Peyer's patch (tissue), 4 donors: Measurements from ENCODE around the gene RWDD1. TPM values are rescaled to one million over a fixed set of nuclear protein-coding genes. Genes with fewer than 3 reads are reported as not detected.

Source experiments
- DNase-seq, 3 donors: peaks; one replicate each; pipeline ENCODE4 v3.0.0-alpha.2; 2017 to 2019
- H3K27ac ChIP-seq, 4 donors: fragments of 200-600 bp; sonication (generic); one replicate each; pipeline ENCODE4 v1.5.1; 2016 to 2019
- H3K27me3 ChIP-seq, 2 donors: fragments of 200-600 bp; sonication (generic); one replicate each; pipeline ENCODE4 v1.5.1; 2019
- H3K36me3 ChIP-seq, 3 donors: fragments of 200-600 bp; sonication (generic); one replicate each; pipeline ENCODE4 v1.5.1; 2016 to 2019
- H3K4me1 ChIP-seq, 4 donors: fragments of 200-600 bp; sonication (generic); one replicate each; pipeline ENCODE4 v1.5.1; 2016 to 2019
- H3K4me3 ChIP-seq, 4 donors: fragments of 200-600 bp; sonication (generic); 1 replicate in 3 of 4; 2 replicates in 1 of 4; pipeline ENCODE4 v1.5.1; 2016 to 2019; ENCODE audit warnings: mild to moderate bottlenecking in 1 of 4
- H3K9me3 ChIP-seq, 4 donors: fragments of 200-600 bp; sonication (generic); one replicate each; pipeline ENCODE4 v1.5.1; 2016 to 2019; ENCODE audit warnings: mild to moderate bottlenecking in 1 of 4
- CTCF ChIP-seq, 6 experiments: fragments of 450-650 bp in 4 of 6; fragments of 200-600 bp in 2 of 6; sonication (generic) in 1 of 6; IDR thresholded peaks; one replicate each; pipeline ENCODE4 v1.5.1; 2017 to 2019; ENCODE audit warnings: antibody characterized with exemption in 6 of 6, mild to moderate bottlenecking in 3 of 6, moderate library complexity in 1 of 6
- POLR2A ChIP-seq, 2 donors: fragments of 450-650 bp; IDR thresholded peaks; one replicate each; pipeline ENCODE4 v1.5.1; 2017; ENCODE audit warnings: antibody characterized with exemption in 2 of 2, mild to moderate bottlenecking in 2 of 2, moderate library complexity in 2 of 2
- total RNA-seq, 4 donors: library from RNA; depleted of rRNA; stranded (reverse); fragments of >200 nt; gene quantifications; one replicate each; pipeline ENCODE4 v1.1.0, GENCODE V29; 2016

Gene RWDD1
- total RNA-seq, 4 donors from 2014 or later, result 13.3 to 40.4 (median 22.4) TPM

- no peaks in the 10 kb centered on the region for H3K9me3 ChIP-seq
- no peaks in the 10 kb centered on the region for H3K36me3 ChIP-seq
- no peak overlapping the region for H3K4me3 ChIP-seq
- TF ChIP-seq POLR2A (IDR thresholded peaks at IDR 0.05) (no peak), CTCF (IDR thresholded peaks at IDR 0.05) (peak; percentile 25 to 78 (median 62))
- no peaks in the 10 kb centered on the region for H3K4me1 ChIP-seq
- no peak for DNase-seq
- no peaks in the 10 kb centered on the region for H3K27me3 ChIP-seq
- no peak overlapping the region for H3K27ac ChIP-seq
These were observed 35.1 kb upstream of the RWDD1 start for GRCh38 chr6:116536216-116536621.

DNA sequence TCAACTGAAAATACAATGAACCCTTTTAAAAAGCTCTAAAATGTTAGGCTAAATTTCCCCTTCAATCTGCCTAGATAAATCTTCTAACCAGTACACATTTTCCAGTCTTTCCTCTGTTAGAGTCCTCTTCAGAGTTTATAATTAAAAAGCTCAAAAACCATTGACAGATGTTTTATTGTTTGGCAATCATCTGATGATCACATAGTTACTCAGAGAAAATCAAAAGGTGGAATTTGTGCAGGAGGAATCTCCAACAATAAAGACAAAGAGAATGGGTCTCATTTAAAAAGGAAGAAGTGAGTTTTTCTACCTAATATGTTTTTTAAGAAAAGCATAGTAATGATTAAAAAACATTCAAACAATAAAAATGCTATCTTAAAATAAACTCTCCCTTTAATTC lies 28.9 kb upstream of the RWDD1 start:
- Histone ChIP-seq H3K36me3 (no peaks in the 10 kb centered on the region), H3K4me1 (no peaks in the 10 kb centered on the region), H3K27ac (no peak overlapping the region), H3K27me3 (no peaks in the 10 kb centered on the region), H3K4me3 (no peak overlapping the region), H3K9me3 (no peaks in the 10 kb centered on the region)
- no peak for DNase-seq
- TF ChIP-seq POLR2A (IDR thresholded peaks at IDR 0.05) (no peak), CTCF (IDR thresholded peaks at IDR 0.05) (no peak)

GRCh38 chr6:116543149-116543548 lies 28.2 kb upstream of the RWDD1 start:
- H3K36me3 ChIP-seq, result no peaks in the 10 kb centered on the region
- no peak overlapping the region for H3K4me3 ChIP-seq
- H3K4me1 ChIP-seq, result no peaks in the 10 kb centered on the region
- no peak for DNase-seq
- H3K27me3 ChIP-seq, result no peaks in the 10 kb centered on the region
- no peaks in the 10 kb centered on the region for H3K9me3 ChIP-seq
- no peak for TF ChIP-seq POLR2A (IDR thresholded peaks at IDR 0.05)
- TF ChIP-seq CTCF (IDR thresholded peaks at IDR 0.05), result no peak
- H3K27ac ChIP-seq, result no peak overlapping the region

- Histone ChIP-seq H3K27me3 (no peaks in the 10 kb centered on the region), H3K4me1 (no peaks in the 10 kb centered on the region), H3K36me3 (no peaks in the 10 kb centered on the region), H3K9me3 (no peaks in the 10 kb centered on the region), H3K4me3 (no peak within 1 kb of the TSS), H3K27ac (no peak within 1 kb of the TSS)
- DNase-seq, result no peak
- TF ChIP-seq CTCF (IDR thresholded peaks at IDR 0.05) (no peak), POLR2A (IDR thresholded peaks at IDR 0.05) (no peak)
These were observed 25.7 kb upstream of the RWDD1 start, which contains the start of gene TRAPPC3L for GRCh38 chr6:116545651-116546050. Gene TRAPPC3L, minus strand, starts transcription at chr6:116545684. Its CDS starts 170 bp downstream, at chr6:116545514.

DNA sequence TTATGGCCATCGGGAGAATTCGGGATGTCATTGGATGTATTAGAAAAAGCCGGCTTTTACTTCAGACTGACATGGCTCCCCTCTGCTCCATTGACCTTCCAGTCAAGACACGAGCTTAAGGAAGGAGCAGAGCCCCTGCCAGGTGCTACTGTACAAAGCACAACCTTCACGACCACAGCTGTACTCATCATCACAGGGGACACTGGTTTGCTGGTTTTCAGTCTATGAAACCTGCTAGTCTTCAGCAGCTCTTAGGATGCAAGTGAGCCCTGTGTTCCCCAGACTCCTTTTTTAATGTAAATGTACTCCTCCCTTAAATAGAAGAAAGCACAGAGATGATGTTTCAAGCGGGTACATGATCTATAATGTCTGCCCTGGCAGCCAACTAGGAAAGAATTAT lies 23.9 kb upstream of the RWDD1 start:
- Histone ChIP-seq H3K4me1 (no peaks in the 10 kb centered on the region), H3K36me3 (no peaks in the 10 kb centered on the region), H3K9me3 (no peaks in the 10 kb centered on the region), H3K4me3 (no peak overlapping the region), H3K27me3 (no peaks in the 10 kb centered on the region), H3K27ac (no peak overlapping the region)
- no peak for TF ChIP-seq CTCF (IDR thresholded peaks at IDR 0.05)
- TF ChIP-seq POLR2A (IDR thresholded peaks at IDR 0.05), result no peak
- DNase-seq, result no peak

- H3K4me1 ChIP-seq, result no peaks in the 10 kb centered on the region
- no peaks in the 10 kb centered on the region for H3K9me3 ChIP-seq
- no peak overlapping the region for H3K4me3 ChIP-seq
- DNase-seq, result no peak
- TF ChIP-seq CTCF (IDR thresholded peaks at IDR 0.05) (no peak), POLR2A (IDR thresholded peaks at IDR 0.05) (no peak)
- no peaks in the 10 kb centered on the region for H3K36me3 ChIP-seq
- H3K27ac ChIP-seq, result no peak overlapping the region
- H3K27me3 ChIP-seq, result no peaks in the 10 kb centered on the region
These were observed 20.5 kb upstream of the RWDD1 start for GRCh38 chr6:116550796-116551195.
